Measurements from ENCODE around the gene SEC24D. TPM values are rescaled to one million over a fixed set of nuclear protein-coding genes. Genes with fewer than 3 reads are reported as not detected.

Gene SEC24D
- total and polyA plus RNA-seq, 2 experiments from 2014 or later: 37.6 to 94.8 TPM

GRCh38 chr4:118774989-118775388, 60.9 kb downstream of the SEC24D start:
- ATAC-seq: no peak
- H3K79me2 ChIP-seq (replicated peaks; ENCODE audit: insufficient read depth): no peaks in the 10 kb centered on the region; the same call in 1 of the 2 replicates
- peak overlapping the region; percentile 53; the same call in 1 of the 2 replicates for H3K27ac ChIP-seq (ENCODE audit: low read depth)
- peaks cover 19% of the 10 kb centered on the region for H3K4me1 ChIP-seq (ENCODE audit: insufficient read depth)
- no peak overlapping the region for H3K4me3 ChIP-seq
- H2AFZ ChIP-seq: no peak overlapping the region
- H3K4me2 ChIP-seq: no peak overlapping the region
- no peaks in the 10 kb centered on the region for H3F3A ChIP-seq (replicated peaks; ENCODE audit: low read depth)
- H3K36me3 ChIP-seq (ENCODE audit: insufficient read depth): no peaks in the 10 kb centered on the region
- H4K20me1 ChIP-seq (replicated peaks; ENCODE audit: insufficient read depth): 0 out of 2 replicates have a peak, but pooled peaks cover 2% of the 10 kb centered on the region
- TF ChIP-seq CTCF (conservative IDR thresholded peaks at IDR 0.05; ENCODE audit: low read depth in 2 of 2): no peak
- no peak for TF ChIP-seq ETS1 (IDR thresholded peaks at IDR 0.05)
- no peak for TF ChIP-seq ZNF462 (CRISPR knock-in tag; IDR thresholded peaks at IDR 0.05)
- no peak for TF ChIP-seq STAT1 (IDR thresholded peaks at IDR 0.05; ENCODE audit: unreplicated experiment)
- no peak for TF ChIP-seq CREB1 (CRISPR knock-in tag; IDR thresholded peaks at IDR 0.05; ENCODE audit: low read depth)
- no peak for TF ChIP-seq EZH2 (IDR thresholded peaks at IDR 0.05; ENCODE audit: low read depth, unreplicated experiment)
- TF ChIP-seq POLR2AphosphoS5 (IDR thresholded peaks at IDR 0.05; ENCODE audit: low read depth): no peak
- TF ChIP-seq EZH2phosphoT487 (IDR thresholded peaks at IDR 0.05; ENCODE audit: unreplicated experiment): no peak
- TF ChIP-seq ZNF331 (CRISPR knock-in tag; IDR thresholded peaks at IDR 0.05; ENCODE audit: low read depth): no peak
- TF ChIP-seq REST (IDR thresholded peaks at IDR 0.05; ENCODE audit: unreplicated experiment): no peak
- no peak for TF ChIP-seq JUNB (IDR thresholded peaks at IDR 0.05; ENCODE audit: unreplicated experiment)
- TF ChIP-seq NANOG (IDR thresholded peaks at IDR 0.05; ENCODE audit: borderline replicate concordance): no peak
- TF ChIP-seq ZNF114 (CRISPR knock-in tag; IDR thresholded peaks at IDR 0.05): no peak
- no peaks in the 10 kb centered on the region for H3K9me2 ChIP-seq (ENCODE audit: insufficient read depth)
- peaks cover 3% of the 10 kb centered on the region; the same call in 2 of the 3 replicates for H3K9me3 Mint-ChIP-seq
- H3K4me1 Mint-ChIP-seq: peaks cover 29% of the 10 kb centered on the region
- H3K27ac Mint-ChIP-seq: peak overlapping the region; percentile 83
- H3K27me3 Mint-ChIP-seq (ENCODE audit: insufficient read depth, low read depth, poor library complexity): peaks cover 4% of the 10 kb centered on the region
- no peaks in the 10 kb centered on the region for H3K27me3 ChIP-seq (ENCODE audit: insufficient read depth)
- H3K36me3 Mint-ChIP-seq (ENCODE audit: low read depth): peaks cover 17% of the 10 kb centered on the region
- DNase-seq (ENCODE audit: low spot score): no peak
- no peak overlapping the region for H3K4me3 Mint-ChIP-seq
